Right ventricle myocardium superior (tissue), 1 donor: ENCODE measurements around the gene THSD4. TPM values are rescaled to one million over a fixed set of nuclear protein-coding genes. Genes with fewer than 3 reads are reported as not detected.
A peak's percentile ranks its signal among the peaks of the same experiment; 100 is the strongest.

Source experiments
- ATAC-seq: fragments of 200-7000 bp; cut with Tn5 transposase; one replicate; pipeline ENCODE4 v1.9.1; 2020; ENCODE audit warnings: mild to moderate bottlenecking; ENCODE audit not compliant: poor library complexity
- DNase-seq: peaks from one replicate; pipeline ENCODE4 v3.0.0-alpha.2; 2020
- intact Hi-C: fragments of 100-400 bp; cut with DNase I; formaldehyde crosslinking; loops from one replicate; pipeline ENCODE4 v1.11.2; 2022
- total RNA-seq: library from RNA; stranded (reverse); fragmentation: NEBNext Ultra II Directional; extraction: Animal tissue kit (Norgen Biotek cat#: 25700); gene quantifications from one replicate; pipeline ENCODE4 v1.2.1, GENCODE V29; 2021
- donor health status: DM: no; HTN: yes; CAD: no; lungs with severe emphysema.

THSD4 gene
- total RNA-seq, 1 donor from 2014 or later, result 75.6 TPM

- ATAC-seq (no peak), DNase-seq (no peak)
- intact Hi-C loops, result no loop called here
These were observed 113.1 kb downstream of the THSD4 start for GRCh38 chr15:71228403-71228802.

GRCh38 chr15:71230303-71230702 lies 115.0 kb downstream of the THSD4 start:
- intact Hi-C loops, result no loop called here
- ATAC-seq (no peak), DNase-seq (no peak)

GRCh38 chr15:71231758-71232157 lies 116.5 kb downstream of the THSD4 start:
- intact Hi-C loops, result no loop called here

GRCh38 chr15:71232411-71232810 lies 117.1 kb downstream of the THSD4 start:
- no peak for ATAC-seq
- intact Hi-C loops, result no loop called here
- no peak for DNase-seq

More at GRCh38 chr15:71231758-71232157, 116.5 kb downstream of the THSD4 start:
- DNase-seq (no peak), ATAC-seq (no peak)

GRCh38 chr15:71237456-71238188 lies 122.4 kb downstream of the THSD4 start:
- DNase-seq, result peak; percentile 83
- intact Hi-C loops, result no loop called here
- peak; percentile 93 for ATAC-seq

GRCh38 chr15:71238926-71239325 lies 123.7 kb downstream of the THSD4 start:
- DNase-seq (no peak), ATAC-seq (no peak)
- intact Hi-C loops, result no loop called here

GRCh38 chr15:71239592-71240364 lies 124.5 kb downstream of the THSD4 start:
- ATAC-seq, result no peak
- no peak for DNase-seq
- intact Hi-C loops, result no loop called here

- no peak for ATAC-seq
- intact Hi-C loops, result no loop called here
- no peak for DNase-seq
These were observed 127.0 kb downstream of the THSD4 start for GRCh38 chr15:71242292-71242691.

GRCh38 chr15:71244250-71244649 lies 129.0 kb downstream of the THSD4 start:
- intact Hi-C loops, result no loop called here
- DNase-seq, result no peak
- no peak for ATAC-seq

- DNase-seq, result no peak
- intact Hi-C loops, result no loop called here
- peak; percentile 71 for ATAC-seq
These were observed 130.3 kb downstream of the THSD4 start for GRCh38 chr15:71245588-71245987.

- intact Hi-C loops, result no loop called here
- no peak for ATAC-seq
- no peak for DNase-seq
These were observed 133.1 kb downstream of the THSD4 start for GRCh38 chr15:71248386-71248785.

- ATAC-seq (no peak), DNase-seq (no peak)
- intact Hi-C loops, result no loop called here
These were observed 134.7 kb downstream of the THSD4 start for GRCh38 chr15:71249986-71250385.

GRCh38 chr15:71250936-71251583 lies 135.8 kb downstream of the THSD4 start:
- ATAC-seq, result no peak
- intact Hi-C loops, result no loop called here
- no peak for DNase-seq

- intact Hi-C loops, result no loop called here
- peak; percentile 30 for ATAC-seq
- no peak for DNase-seq
These were observed 136.3 kb downstream of the THSD4 start for GRCh38 chr15:71251584-71252043.

GRCh38 chr15:71252044-71252739 lies 136.9 kb downstream of the THSD4 start:
- intact Hi-C loops, result no loop called here
- ATAC-seq (no peak), DNase-seq (no peak)

- intact Hi-C loops, result no loop called here
- DNase-seq (no peak), ATAC-seq (no peak)
These were observed 137.4 kb downstream of the THSD4 start for GRCh38 chr15:71252740-71253047.

GRCh38 chr15:71254491-71254890 lies 139.2 kb downstream of the THSD4 start:
- no peak for DNase-seq
- peak; percentile 12 for ATAC-seq
- intact Hi-C loops, result no loop called here

GRCh38 chr15:71256934-71257664 lies 141.8 kb downstream of the THSD4 start:
- intact Hi-C loops, result no loop called here
- DNase-seq, result no peak
- no peak for ATAC-seq

GRCh38 chr15:71259866-71260265 lies 144.6 kb downstream of the THSD4 start:
- DNase-seq (no peak), ATAC-seq (no peak)
- intact Hi-C loops, result no loop called here
